ENCODE data around the gene EPHX1. TPM values are rescaled to one million over a fixed set of nuclear protein-coding genes. Genes with fewer than 3 reads are reported as not detected.

Gene EPHX1
- total and polyA plus RNA-seq, 4 donors: 93.8 to 1,448 (median 204) TPM

DNA sequence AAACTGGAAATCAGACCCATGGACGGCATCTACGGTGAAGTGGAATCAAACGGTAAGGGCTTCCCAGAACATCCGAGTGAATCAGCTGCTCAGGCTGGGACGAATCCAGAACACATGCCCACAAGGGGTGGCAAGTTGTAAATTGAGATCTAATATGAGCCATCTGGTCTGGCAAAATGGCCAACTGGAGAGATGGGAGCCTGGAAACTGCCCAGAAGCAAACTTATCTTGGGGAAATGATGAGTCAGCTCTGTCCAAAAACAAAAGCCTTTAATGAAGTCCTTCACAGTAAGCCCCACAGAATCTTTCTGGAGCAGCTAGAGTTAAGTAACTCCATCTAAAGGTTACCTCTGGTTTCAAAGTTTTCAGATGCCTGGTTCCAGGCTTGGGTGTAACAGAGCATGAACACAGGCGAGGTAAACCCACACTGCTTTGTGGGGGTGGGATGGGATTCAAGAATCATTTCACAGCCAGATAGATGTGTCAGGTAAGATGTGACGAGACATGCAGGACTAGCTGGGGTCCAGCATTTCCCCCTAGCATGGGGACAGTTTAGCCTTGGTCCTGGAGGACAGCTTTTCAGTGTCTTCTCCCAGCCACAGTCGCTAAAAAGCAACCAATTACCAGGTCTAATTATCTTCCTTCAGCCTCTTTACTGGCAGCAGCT is 42.8 kb upstream of the EPHX1 start:
- TF ChIP-seq, protein P1, sequence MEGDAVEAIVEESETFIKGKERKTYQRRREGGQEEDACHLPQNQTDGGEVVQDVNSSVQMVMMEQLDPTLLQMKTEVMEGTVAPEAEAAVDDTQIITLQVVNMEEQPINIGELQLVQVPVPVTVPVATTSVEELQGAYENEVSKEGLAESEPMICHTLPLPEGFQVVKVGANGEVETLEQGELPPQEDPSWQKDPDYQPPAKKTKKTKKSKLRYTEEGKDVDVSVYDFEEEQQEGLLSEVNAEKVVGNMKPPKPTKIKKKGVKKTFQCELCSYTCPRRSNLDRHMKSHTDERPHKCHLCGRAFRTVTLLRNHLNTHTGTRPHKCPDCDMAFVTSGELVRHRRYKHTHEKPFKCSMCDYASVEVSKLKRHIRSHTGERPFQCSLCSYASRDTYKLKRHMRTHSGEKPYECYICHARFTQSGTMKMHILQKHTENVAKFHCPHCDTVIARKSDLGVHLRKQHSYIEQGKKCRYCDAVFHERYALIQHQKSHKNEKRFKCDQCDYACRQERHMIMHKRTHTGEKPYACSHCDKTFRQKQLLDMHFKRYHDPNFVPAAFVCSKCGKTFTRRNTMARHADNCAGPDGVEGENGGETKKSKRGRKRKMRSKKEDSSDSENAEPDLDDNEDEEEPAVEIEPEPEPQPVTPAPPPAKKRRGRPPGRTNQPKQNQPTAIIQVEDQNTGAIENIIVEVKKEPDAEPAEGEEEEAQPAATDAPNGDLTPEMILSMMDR (IDR thresholded peaks at IDR 0.05; ENCODE audit: low read depth, low read length, missing input control): no peak
- TF ChIP-seq TAF1 (conservative IDR thresholded peaks at IDR 0.05): no peak
- TF ChIP-seq GABPA (IDR thresholded peaks at IDR 0.05 in 1 of 2, conservative IDR thresholded peaks at IDR 0.05 in 1 of 2): no peak
- TF ChIP-seq HNF4G (IDR thresholded peaks at IDR 0.05): no peak
- no peaks in the 10 kb centered on the region for H3K27me3 ChIP-seq (ENCODE audit: control insufficient read depth in 4 of 4, insufficient read depth in 4 of 4, low read length in 3 of 4)
- DNase-seq (ENCODE audit: low spot score): no peak
- H3K4me3 ChIP-seq (ENCODE audit: low read depth in 1 of 3, low read length in 3 of 3): no peak overlapping the region
- no peaks in the 10 kb centered on the region for H3K9me3 ChIP-seq (ENCODE audit: control insufficient read depth in 4 of 4, low read length in 3 of 4)
- H3K9ac ChIP-seq (ENCODE audit: low read depth in 1 of 2, low read length in 2 of 2): no peak overlapping the region
- H3K36me3 ChIP-seq (ENCODE audit: control insufficient read depth in 4 of 4, insufficient read depth in 3 of 4, low read depth in 1 of 4, low read length in 3 of 4): no peaks in the 10 kb centered on the region
- peaks cover 0 to 3% (median 0%) of the 10 kb centered on the region in 4 donors for H3K4me1 ChIP-seq (ENCODE audit: control insufficient read depth in 4 of 4, insufficient read depth in 4 of 4, low read length in 3 of 4)
- WGBS: 81% methylated on average over 8 of the region's 8 CpGs
- H3K27ac ChIP-seq (ENCODE audit: low read depth in 1 of 2, low read length in 2 of 2): peak overlapping the region in 1 of 2 donors; percentile 42

DNA sequence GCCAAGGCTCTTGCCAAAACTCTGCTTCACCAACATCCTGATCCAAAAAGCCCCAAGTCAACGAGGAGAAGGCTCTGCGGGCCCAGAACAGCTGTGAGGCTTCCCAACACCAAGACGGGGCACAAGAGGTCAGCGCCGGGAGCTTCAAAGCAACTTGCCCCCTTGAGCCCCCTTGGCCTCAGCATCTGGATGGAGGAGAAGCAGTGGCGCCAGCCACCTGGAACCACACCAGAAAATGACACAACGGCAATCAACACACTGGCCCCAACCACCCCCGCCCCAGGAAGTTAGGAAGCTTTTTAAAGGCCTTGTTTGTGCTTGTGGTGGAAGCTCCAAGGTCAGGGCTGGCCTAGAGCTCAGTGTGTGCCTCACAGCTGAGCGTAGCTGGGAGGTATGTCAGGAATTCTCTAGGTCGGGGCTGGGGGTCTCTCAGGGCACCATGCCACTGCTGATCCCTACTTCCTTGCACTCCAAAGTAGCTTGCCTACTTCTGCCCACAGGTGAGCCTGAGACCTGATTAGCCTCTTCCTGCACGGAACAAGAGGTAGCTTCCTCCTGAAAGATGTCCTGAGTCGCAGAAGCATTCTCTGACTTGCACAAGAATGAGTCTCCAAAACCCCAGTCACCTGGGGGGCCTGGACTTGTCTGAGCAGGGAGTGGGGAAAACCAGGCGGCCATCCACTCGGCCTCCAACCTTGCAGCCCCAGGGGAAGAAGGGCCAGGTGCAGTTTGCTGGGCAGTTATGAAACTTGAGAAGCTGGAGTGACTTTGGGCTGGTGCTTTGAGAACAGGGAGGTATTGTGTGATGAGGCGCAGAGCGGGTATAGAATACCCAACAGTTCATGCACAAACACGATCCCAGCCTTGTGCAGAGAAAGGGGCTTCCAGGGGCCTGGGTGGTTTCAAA is 42.0 kb upstream of the EPHX1 start:
- Histone ChIP-seq H3K27ac (ENCODE audit: low read depth in 1 of 2, low read length in 2 of 2) (peak overlapping the region; percentile 1 to 42), H3K9ac (ENCODE audit: low read depth in 1 of 2, low read length in 2 of 2) (no peak overlapping the region)
- 76% methylated on average over 17 of the region's 17 CpGs for WGBS

More for the DNA sequence above, 42.0 kb upstream of the EPHX1 start:
- H3K4me3 ChIP-seq (ENCODE audit: low read depth in 1 of 3, low read length in 3 of 3): no peak overlapping the region
- H3K4me1 ChIP-seq (ENCODE audit: control insufficient read depth in 4 of 4, insufficient read depth in 4 of 4, low read length in 3 of 4): peaks cover 0 to 7% (median 3%) of the 10 kb centered on the region in 4 donors
- no peaks in the 10 kb centered on the region for H3K27me3 ChIP-seq (ENCODE audit: control insufficient read depth in 4 of 4, insufficient read depth in 4 of 4, low read length in 3 of 4)
- H3K9me3 ChIP-seq (ENCODE audit: control insufficient read depth in 4 of 4, low read length in 3 of 4): no peaks in the 10 kb centered on the region
- no peak for DNase-seq (ENCODE audit: low spot score)
- TF ChIP-seq YY1 (IDR thresholded peaks at IDR 0.05): no peak
- no peak for TF ChIP-seq JUND (IDR thresholded peaks at IDR 0.05)
- TF ChIP-seq, protein P2, sequence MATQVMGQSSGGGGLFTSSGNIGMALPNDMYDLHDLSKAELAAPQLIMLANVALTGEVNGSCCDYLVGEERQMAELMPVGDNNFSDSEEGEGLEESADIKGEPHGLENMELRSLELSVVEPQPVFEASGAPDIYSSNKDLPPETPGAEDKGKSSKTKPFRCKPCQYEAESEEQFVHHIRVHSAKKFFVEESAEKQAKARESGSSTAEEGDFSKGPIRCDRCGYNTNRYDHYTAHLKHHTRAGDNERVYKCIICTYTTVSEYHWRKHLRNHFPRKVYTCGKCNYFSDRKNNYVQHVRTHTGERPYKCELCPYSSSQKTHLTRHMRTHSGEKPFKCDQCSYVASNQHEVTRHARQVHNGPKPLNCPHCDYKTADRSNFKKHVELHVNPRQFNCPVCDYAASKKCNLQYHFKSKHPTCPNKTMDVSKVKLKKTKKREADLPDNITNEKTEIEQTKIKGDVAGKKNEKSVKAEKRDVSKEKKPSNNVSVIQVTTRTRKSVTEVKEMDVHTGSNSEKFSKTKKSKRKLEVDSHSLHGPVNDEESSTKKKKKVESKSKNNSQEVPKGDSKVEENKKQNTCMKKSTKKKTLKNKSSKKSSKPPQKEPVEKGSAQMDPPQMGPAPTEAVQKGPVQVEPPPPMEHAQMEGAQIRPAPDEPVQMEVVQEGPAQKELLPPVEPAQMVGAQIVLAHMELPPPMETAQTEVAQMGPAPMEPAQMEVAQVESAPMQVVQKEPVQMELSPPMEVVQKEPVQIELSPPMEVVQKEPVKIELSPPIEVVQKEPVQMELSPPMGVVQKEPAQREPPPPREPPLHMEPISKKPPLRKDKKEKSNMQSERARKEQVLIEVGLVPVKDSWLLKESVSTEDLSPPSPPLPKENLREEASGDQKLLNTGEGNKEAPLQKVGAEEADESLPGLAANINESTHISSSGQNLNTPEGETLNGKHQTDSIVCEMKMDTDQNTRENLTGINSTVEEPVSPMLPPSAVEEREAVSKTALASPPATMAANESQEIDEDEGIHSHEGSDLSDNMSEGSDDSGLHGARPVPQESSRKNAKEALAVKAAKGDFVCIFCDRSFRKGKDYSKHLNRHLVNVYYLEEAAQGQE (IDR thresholded peaks at IDR 0.05): no peak
- TF ChIP-seq HNF4G (IDR thresholded peaks at IDR 0.05): no peak
- TF ChIP-seq NR2F2 (IDR thresholded peaks at IDR 0.05): peak; percentile 94
- no peak for TF ChIP-seq FOXA2 (IDR thresholded peaks at IDR 0.05)
- TF ChIP-seq, protein P3, sequence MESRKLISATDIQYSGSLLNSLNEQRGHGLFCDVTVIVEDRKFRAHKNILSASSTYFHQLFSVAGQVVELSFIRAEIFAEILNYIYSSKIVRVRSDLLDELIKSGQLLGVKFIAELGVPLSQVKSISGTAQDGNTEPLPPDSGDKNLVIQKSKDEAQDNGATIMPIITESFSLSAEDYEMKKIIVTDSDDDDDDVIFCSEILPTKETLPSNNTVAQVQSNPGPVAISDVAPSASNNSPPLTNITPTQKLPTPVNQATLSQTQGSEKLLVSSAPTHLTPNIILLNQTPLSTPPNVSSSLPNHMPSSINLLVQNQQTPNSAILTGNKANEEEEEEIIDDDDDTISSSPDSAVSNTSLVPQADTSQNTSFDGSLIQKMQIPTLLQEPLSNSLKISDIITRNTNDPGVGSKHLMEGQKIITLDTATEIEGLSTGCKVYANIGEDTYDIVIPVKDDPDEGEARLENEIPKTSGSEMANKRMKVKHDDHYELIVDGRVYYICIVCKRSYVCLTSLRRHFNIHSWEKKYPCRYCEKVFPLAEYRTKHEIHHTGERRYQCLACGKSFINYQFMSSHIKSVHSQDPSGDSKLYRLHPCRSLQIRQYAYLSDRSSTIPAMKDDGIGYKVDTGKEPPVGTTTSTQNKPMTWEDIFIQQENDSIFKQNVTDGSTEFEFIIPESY (IDR thresholded peaks at IDR 0.05): no peak
- no peaks in the 10 kb centered on the region for H3K36me3 ChIP-seq (ENCODE audit: control insufficient read depth in 4 of 4, insufficient read depth in 3 of 4, low read depth in 1 of 4, low read length in 3 of 4)

Data from liver (tissue), 9 donors.